Activated CD8-positive, alpha-beta memory T cell treated with anti-CD3 and anti-CD28 coated beads, Interleukin-2, amount 50 U/mL, for 1 hour (primary cell): ENCODE results near the gene KCNC3.

Source experiments
- DNase-seq: peaks from one replicate; pipeline ENCODE4 v3.0.0-alpha.2; 2020; ENCODE audit errors: extremely low read depth

KCNC3 gene

GRCh38 chr19:50310759-50311465 lies 18.3 kb downstream of the KCNC3 start:
- DNase-seq, result no peak

- DNase-seq, result no peak
Observed at GRCh38 chr19:50309396-50310125, 19.6 kb downstream of the KCNC3 start.

- no peak for DNase-seq
Observed at GRCh38 chr19:50308991-50309390, 20.2 kb downstream of the KCNC3 start.

GRCh38 chr19:50303558-50303957 lies 25.6 kb downstream of the KCNC3 start:
- DNase-seq, result no peak

GRCh38 chr19:50301607-50301971 lies 27.6 kb downstream of the KCNC3 start:
- no peak for DNase-seq

- DNase-seq, result no peak
Observed at GRCh38 chr19:50300814-50301606, 28.2 kb downstream of the KCNC3 start.

- DNase-seq, result no peak
Observed at GRCh38 chr19:50300051-50300450, 29.1 kb downstream of the KCNC3 start.

- DNase-seq, result no peak
Observed at GRCh38 chr19:50293263-50294004, 35.7 kb downstream of the KCNC3 start.

- no peak for DNase-seq
Observed at GRCh38 chr19:50292216-50292827, 36.9 kb downstream of the KCNC3 start.

- no peak for DNase-seq
Observed at GRCh38 chr19:50290775-50291174, 38.4 kb downstream of the KCNC3 start.

GRCh38 chr19:50290011-50290410 lies 39.2 kb downstream of the KCNC3 start:
- DNase-seq, result no peak

GRCh38 chr19:50288954-50289353 lies 40.2 kb downstream of the KCNC3 start:
- DNase-seq, result no peak

- DNase-seq, result no peak
Observed at GRCh38 chr19:50287331-50287730, 41.8 kb downstream of the KCNC3 start.

- no peak for DNase-seq
Observed at GRCh38 chr19:50286443-50286842, 42.7 kb downstream of the KCNC3 start.

GRCh38 chr19:50285833-50286232 lies 43.3 kb downstream of the KCNC3 start:
- DNase-seq, result no peak

GRCh38 chr19:50281491-50281890 lies 47.7 kb downstream of the KCNC3 start:
- no peak for DNase-seq

- no peak for DNase-seq
Observed at GRCh38 chr19:50280983-50281382, 48.2 kb downstream of the KCNC3 start.

GRCh38 chr19:50280074-50280473 lies 49.1 kb downstream of the KCNC3 start:
- DNase-seq, result no peak

- DNase-seq, result no peak
Observed at GRCh38 chr19:50277966-50278580, 51.1 kb downstream of the KCNC3 start.

- no peak for DNase-seq
Observed at GRCh38 chr19:50276370-50277063, 52.7 kb downstream of the KCNC3 start.
